ENCODE results near the gene CCBE1.

DNA sequence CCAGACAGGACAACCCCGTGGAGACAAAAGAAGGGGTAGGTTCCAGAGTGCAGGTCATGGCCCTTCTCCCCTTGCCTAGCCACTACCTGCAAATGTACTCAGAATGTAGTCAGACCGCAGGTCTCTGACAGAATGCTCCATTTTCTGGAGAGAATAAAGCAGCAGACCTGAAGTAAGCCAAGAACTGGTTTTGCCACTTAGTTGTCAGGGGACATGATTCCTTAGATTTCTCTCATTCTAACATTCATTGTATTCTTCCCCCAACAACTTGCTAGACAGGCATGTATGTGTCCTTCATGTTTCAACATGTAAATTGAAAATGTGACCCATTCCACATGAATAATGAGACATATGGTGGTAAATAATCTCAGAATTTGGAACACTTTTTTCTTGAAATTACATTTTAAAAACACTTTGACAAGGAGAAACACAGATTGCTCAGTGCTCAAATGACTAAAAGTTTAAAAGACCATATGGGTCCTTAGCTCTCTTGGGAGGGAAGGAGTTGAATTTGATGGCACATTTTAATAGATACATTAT, 142.4 kb downstream of the CCBE1 start:
- TF ChIP-seq CTCF (IDR thresholded peaks at IDR 0.05), result no peak
- no peak for TF ChIP-seq EZH2 (IDR thresholded peaks at IDR 0.05)

Data from neural progenitor cell (in vitro differentiated cells).